Prostate gland (tissue), 2 donors: ENCODE data around the gene NOP16.

ENCODE experiments used
- POLR2A ChIP-seq: fragments of 450-650 bp; IDR thresholded peaks from one replicate; pipeline ENCODE4 v1.6.1; 2016; ENCODE audit warnings: antibody characterized with exemption, mild to moderate bottlenecking
- TF ChIP-seq, protein P1 (sequence below), 4 experiments: fragments of 200-600 bp in 2 of 4; fragments of 450-650 bp in 2 of 4; sonication (generic) in 2 of 4; IDR thresholded peaks; 1 replicate in 3 of 4; 2 replicates in 1 of 4; pipeline ENCODE4 v1.5.1; 2016 to 2019; ENCODE audit warnings: antibody characterized with exemption in 4 of 4, mild to moderate bottlenecking in 2 of 4, moderate library complexity in 2 of 4

DNA sequence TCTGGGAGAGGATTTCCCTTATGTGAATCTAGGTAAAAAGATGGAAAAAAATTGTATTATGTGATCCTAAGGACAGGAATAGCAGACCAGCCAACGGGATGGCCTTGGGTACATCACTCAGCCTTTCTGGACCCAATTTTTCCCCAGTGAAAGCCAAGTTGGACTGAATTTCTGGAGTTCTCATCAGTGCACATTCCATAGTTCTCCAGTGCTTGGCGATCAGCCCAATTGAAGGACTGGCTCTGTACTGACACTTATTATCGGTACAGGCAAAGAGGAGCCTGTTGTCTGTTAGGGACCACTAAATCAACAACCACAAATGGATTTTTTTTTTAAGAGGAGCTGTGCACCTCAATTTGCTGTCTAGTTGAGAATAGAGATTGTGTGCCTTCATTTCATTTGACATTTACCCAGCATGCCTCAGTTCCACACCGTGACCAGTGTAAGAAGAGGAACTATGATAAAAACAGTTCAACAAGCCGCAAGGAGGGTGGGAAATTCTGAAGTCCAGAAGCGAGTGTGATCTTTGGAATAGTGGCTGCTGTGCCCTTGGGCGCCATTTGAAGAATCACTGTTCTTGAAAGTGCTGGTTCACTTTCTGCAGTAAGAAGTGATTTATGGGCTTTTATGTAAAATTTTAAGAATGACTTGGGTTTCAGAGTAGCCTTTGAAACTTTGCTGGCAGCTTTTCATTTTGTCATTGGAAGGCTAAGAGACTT lies 15.1 kb downstream of the NOP16 start:
- TF ChIP-seq, protein P1, sequence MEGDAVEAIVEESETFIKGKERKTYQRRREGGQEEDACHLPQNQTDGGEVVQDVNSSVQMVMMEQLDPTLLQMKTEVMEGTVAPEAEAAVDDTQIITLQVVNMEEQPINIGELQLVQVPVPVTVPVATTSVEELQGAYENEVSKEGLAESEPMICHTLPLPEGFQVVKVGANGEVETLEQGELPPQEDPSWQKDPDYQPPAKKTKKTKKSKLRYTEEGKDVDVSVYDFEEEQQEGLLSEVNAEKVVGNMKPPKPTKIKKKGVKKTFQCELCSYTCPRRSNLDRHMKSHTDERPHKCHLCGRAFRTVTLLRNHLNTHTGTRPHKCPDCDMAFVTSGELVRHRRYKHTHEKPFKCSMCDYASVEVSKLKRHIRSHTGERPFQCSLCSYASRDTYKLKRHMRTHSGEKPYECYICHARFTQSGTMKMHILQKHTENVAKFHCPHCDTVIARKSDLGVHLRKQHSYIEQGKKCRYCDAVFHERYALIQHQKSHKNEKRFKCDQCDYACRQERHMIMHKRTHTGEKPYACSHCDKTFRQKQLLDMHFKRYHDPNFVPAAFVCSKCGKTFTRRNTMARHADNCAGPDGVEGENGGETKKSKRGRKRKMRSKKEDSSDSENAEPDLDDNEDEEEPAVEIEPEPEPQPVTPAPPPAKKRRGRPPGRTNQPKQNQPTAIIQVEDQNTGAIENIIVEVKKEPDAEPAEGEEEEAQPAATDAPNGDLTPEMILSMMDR (IDR thresholded peaks at IDR 0.05) = no peak
- no peak for TF ChIP-seq POLR2A
